Jurkat, Clone E6-1 (cell line): ENCODE data around the gene MYO10.
"Not testable (repeated sequence)": the region's sequence is repeated elsewhere in the genome, so short reads cannot be mapped to it uniquely, and the experiment has no call there.

Source experiments
- DNase-seq: peaks from one replicate; pipeline ENCODE4 v3.0.0-alpha.2; 2011; ENCODE audit warnings: low read depth, low spot score
- H3K4me3 ChIP-seq: 2 replicates; pipeline ENCODE4 v1.5.1; 2011; ENCODE audit warnings: mild to moderate bottlenecking, low read length, control low read depth, moderate library complexity

MYO10 gene

DNA sequence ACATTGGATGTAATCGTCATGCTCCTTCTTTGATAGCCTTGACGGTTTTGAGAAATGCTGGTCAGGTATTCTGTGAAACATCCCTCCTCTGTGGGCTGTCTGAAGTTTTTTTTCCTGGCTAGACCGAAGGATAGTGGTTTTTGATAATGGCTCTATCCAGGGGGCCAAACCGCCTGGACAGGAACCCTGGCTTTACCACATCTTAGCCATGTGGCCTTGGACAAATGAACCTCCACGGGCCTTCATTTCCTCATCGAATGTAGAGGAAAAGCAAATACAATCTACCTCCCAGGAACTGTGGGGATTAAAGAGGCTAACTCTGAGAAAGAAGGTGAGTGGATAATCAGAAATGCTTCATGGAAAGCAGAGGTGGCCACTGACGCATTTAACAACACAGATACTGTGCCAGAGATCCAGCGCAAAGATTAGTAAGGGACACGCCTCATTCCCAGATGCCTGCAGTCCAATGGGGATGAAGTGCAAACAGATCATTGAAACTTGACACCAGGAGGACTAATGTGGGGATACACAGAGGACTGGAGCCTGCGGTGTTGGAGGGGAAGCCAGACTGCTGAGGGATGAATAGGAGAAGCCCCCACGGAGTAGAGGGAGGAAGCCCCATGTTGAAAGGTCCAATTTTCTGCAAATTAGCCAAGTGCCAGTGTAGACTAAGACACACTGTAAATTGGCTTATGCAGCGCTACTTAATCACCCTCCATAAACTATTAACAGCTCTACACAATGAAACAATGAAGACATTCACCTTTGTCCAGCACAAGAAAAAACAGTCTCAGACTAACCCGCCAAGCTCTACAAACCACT is 41.6 kb downstream of the MYO10 start:
- DNase-seq = no peak
- H3K4me3 ChIP-seq = no peak overlapping the region

DNA sequence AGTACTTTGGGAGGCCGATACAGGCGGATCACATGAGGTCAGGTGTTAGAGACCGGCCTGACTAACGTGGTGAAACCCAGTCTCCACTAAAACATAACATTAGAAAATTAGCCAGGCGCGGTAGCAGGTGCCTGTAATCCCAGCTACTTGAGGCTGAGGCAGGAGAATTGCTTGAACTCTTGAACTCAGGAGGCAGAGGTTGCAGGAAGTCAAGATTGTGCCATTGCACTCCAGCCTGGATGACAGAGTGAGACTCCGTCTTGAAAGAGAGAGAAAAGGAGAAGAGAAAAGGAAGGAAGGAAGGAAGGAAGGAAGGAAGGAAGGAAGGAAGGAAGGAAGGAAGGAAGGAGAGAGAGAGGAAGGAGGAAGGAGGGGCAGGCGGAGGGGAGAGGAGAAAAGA is 45.1 kb downstream of the MYO10 start:
- no peak overlapping the region for H3K4me3 ChIP-seq
- DNase-seq = no peak

DNA sequence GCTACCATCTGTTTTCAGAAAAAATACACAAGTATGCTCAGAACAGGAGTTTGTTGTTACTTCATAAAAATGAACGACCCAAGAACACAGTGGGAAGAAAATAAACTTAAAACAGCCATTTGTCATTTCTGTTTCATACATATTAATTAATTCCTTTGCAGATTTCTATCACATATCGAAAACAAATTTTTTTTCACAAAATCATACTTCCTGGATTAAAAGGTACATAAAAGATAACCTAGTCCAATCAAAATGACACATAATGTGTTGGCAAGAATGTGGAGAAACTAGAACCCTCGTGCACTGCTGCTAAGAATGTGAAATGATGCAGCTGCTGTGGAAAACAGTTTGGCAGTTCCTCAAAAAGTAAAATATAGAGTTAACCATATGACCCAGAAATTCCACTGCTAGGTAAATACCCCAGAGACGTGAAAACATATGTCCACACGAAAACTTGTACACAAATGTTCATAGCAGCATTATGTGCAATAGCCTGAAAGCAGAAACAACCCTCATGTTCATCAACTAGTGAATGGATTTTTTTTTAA is 46.0 kb downstream of the MYO10 start:
- H3K4me3 ChIP-seq = no peak overlapping the region
- no peak for DNase-seq

DNA sequence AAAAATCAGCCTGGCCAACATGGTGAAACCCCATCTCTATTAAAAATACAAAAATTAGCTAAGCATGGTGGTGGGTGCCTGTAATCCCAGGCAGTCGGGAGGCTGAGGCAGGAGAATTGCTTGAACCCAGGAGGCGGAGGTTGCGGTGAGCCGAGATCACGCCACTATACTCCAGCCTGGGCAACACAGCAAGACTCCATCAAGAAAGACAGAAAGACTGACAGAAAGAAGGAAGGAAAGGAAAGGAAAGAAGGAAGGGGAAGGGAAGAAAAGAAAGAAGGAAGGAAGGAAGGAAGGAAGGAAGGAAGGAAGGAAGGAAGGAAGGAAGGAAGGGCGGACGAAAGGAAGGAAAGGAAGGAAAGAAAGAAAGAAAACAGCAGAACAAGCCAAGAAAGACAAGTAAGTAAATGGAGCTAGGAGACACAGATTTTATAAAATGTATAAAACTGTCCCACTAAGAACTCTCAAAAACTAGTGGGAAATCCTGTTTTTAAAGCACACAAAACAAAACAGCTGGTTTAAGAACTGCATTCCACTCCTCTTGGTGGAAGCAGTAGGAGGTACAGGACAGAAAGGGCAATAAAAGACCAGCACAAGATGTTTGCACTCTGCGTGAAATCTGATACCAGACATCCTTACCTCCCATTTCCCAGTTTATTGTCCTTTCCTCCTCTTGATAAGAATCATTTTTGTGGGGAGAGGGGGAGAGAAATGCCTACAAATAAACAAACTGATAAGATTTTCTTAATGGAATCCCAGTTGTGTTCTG is 46.7 kb downstream of the MYO10 start:
- no peak for DNase-seq
- H3K4me3 ChIP-seq = no peak overlapping the region

DNA sequence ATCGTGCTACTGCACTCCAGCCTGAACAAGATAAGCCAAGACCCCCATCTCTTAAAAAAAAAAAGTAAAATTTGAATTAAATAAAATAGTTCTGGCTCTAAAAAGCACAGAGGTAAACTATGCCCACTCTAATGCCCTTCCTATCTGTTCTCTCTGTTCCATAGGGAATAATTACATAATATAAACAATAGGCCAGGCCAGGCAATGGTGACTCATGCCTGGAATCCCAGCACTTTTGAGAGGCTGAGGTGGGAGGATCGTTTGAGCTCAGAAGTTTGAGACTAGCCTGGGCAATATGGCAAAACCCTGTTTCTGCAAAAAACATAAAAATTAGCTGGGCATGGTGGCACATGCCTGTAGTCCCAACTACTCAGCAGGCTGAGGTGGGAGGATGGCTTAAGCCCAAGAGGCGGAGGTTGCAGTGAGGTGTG is 47.4 kb downstream of the MYO10 start:
- no peak for DNase-seq

DNA sequence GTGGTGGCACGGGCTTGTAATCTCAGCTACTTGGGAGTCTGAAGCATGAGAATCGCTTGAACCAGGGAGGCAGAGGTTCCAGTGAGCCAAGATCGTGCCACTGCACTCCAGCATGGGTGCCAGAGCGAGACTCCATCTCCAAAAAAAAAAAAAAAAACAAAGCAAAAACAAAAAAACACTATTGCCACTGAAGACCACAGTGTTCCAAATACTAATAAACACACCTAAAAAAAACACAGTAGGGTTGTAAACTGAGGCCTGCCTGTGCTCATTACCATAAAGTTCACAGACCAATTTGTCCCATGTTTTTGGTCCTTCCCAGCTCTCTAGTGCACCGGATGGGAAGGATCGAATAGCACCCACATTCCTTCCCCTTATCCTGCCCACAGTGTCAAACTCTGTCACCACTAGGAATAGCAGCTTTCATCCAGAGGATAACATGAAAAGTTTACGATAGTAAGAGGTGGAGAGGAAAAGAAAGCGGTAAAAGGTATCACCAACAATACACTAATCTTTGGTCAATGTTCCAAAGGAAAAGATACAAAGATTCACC is 49.2 kb downstream of the MYO10 start:
- no peak for DNase-seq

More for the DNA sequence above, 47.4 kb downstream of the MYO10 start:
- H3K4me3 ChIP-seq = no peak overlapping the region

DNA sequence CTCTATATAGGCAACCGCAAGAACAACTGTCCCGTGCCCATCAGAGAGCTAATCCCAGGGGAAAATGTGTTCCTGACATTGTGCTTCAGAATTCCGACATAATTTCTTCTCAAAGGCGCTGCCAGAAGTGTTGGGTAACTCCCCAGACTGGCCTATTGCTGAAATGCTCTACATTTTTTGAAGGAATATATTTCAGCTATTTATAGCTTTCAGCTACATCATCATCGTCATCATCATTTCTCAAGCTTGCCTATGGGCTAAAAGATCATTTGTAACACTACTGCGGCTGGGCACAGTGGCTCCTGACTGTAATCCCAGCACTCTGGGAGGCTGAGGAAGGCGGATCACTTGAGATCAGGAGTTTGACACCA is 49.7 kb downstream of the MYO10 start:
- DNase-seq = no peak

More for the DNA sequence above, 49.2 kb downstream of the MYO10 start:
- no peak overlapping the region for H3K4me3 ChIP-seq

DNA sequence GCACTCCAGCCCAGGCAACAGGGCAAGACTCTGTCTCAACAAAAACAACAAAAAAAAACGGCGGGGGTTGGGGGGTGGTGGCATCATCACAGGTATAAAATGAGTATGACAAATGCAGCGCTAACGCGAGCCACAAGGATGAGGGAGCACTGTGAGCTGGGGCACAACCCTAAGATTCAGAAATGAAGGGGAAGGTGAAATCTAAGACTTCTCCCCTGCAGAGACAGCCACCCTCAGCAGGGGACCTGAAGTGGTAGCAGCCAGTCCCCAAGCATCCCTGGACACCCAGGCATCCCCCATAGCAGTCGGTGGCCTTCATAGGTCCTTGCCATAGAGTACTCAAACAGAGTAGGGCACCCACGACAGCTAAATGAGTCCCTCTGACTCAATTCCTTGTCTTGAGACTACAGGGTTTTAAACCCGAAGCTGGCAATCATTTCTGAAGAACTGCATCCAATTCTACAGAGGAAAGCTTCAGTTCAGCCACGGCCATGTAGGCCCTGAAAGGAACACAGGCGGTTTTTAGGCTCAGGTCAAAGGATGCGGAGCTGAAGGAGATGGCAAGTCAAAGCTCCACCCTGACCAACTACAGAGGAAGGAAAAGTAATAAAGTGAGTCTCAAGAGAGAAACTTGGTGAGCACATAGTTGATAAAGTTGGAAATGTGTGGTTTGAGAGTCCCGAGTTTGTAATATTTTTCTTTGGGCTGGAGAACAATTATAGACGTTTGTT is 50.3 kb downstream of the MYO10 start:
- DNase-seq = no peak
- H3K4me3 ChIP-seq = no peak overlapping the region

More for the DNA sequence above, 49.7 kb downstream of the MYO10 start:
- H3K4me3 ChIP-seq = no peak overlapping the region

DNA sequence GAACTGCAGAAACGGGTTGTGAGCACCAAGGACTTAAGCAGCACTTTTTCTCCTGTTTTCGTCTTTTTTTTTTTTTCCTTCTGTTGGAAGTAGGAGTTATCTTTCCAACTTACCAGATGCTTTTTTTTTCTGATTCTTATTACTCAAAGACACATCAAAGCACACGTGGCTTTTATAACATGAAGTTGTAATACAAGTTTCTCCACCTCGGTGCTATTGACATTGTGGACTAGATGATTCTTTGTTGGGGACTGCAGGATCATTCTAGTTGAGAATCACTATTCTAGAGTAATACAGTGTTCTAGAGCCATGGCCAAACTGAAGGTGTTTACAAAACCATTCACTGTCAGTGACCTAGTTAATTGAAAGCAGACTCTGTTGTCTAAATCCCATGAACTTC is 51.5 kb downstream of the MYO10 start:
- no peak overlapping the region for H3K4me3 ChIP-seq
- no peak for DNase-seq

DNA sequence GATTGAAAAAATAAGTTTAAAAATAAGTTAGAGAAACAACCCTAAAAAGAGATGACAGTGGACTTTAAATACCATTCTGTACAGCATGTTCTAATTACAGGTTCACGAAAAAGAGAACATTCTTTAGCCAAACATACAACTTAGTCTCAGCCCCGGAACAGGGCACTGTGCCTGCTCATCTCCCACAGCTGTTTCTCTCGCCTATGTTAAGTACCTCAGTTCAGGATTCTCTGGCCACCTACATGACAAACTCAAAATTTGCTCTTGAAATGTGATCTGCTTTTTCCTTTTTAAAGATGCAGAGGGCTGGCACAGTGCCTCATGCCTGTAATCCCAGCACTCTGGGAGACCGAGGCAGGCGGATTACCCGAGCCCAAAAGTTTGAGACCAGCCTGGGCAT is 52.3 kb downstream of the MYO10 start:
- no peak overlapping the region for H3K4me3 ChIP-seq
- no peak for DNase-seq

DNA sequence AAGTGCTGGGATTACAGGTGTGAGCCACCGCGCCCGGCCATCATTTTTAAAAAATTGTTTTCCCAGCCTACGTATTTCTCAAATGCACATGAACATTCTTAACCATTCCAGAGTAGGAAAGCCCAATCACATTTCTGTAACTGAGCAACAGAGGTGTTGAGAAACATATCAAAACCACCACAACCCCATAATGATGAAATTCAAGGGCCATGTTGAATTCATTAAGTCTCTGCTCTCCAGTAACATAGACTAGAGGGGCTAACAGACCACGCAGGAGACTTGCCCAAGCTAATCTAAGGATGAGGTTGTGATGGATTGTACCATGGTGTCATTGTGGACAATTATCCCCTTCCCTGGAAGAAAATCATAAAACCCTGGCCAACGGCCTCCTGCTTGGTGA is 52.9 kb downstream of the MYO10 start:
- DNase-seq = no peak
- no peak overlapping the region for H3K4me3 ChIP-seq

DNA sequence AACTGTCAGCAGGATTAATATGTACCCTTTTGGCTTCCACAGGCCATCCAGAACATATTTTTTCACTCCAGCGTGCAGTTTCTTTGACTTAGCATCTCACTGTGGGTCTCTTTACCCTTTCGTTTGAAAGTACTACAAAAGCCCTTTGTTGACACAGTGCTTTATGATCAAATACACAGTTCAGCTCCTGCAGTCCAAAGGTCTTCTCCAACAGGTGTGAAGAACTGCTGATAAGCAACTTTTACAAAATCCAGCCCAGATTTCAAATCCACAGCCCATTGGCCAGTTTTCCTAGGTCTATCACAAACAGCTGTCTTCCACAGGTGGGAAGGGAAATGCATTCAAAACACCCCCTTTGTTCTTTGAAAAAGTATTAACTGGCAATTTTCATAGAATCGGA is 54.8 kb downstream of the MYO10 start:
- H3K4me3 ChIP-seq = no peak overlapping the region
- no peak for DNase-seq

DNA sequence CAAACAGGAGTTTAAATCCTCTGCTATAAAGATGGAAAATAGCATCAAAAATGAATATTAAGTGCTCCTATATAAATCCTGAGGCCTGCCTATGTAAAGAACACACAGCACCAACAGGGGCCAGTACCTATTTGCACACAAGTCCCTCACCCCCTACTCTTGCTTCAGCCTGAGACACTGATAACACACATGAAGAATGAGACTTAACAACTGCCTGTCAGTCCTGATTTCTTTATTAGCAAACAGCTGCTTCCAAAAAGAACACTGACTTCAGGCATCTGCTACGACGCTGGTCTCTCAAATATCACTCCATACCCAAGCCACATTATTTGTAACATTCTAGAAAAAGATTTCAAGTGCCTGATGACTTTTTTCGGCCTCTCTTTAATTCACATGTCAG is 55.5 kb downstream of the MYO10 start:
- DNase-seq = no peak
- no peak overlapping the region for H3K4me3 ChIP-seq

DNA sequence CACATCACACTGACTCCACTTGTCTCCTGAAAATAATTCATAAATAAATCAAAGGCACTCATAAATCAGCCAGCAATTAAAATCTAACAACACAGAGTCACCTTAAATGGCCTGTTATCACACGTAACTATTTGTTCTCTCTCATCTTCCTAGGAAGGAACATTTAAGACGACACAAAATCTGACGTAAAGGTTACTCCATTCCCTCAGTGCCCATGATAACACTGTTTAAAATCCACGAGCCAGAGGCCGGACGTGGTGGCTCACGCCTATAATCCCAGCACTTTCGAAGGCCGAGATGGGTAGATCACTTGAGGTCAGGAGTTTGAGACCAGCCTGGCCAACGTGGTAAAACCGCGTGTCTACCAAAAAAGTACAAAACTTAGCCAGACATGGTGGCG is 56.4 kb downstream of the MYO10 start:
- H3K4me3 ChIP-seq = no peak overlapping the region
- no peak for DNase-seq

DNA sequence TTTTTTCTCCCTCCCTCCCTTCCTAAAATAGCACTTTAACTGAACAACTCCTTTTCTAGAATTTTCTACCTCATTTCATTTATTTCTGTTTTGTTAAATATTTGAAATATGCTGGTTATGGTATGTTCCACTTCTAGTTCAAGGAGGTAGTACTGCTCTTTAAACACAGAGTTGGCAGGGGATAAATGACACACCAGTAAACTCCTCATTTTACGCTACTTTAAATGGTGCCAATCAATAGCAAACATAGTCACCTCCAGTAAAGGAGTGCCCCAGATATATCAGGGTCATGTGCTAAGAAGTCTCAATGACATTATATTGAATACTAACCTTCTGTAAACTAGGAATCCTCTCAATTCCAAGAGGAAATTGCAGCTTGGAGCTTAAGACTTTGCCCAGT is 56.9 kb downstream of the MYO10 start:
- no peak overlapping the region for H3K4me3 ChIP-seq
- no peak for DNase-seq

DNA sequence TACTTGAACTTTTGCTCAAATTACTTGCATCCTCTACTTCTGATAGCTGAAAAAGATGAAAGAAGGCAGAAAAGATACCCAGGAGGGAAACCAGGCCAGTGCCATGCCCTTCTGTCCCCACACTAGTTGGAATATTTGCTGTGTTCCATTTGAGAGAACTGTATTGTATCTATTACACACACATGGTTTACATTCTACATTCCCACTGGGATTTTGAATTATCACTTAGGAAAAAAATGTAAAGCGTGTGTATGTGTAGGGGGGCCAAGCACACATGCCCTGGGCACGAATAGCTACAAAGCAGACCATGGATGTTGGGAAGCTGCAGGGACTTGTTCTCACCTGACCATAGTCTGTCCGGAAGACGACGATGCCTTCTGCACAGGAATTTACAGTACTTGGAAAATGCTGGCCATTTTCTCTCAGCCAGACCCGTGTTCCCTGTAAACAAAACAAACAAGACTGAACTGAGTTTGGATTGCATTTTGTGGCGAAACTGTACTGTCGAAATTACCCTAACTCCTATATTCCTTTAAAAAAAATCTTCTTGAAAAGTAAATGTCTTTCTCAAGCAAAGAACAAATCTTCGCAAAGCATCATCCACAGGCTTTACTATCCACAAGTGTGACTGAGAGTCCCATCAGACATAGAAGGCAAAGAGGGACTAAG is 58.7 kb downstream of the MYO10 start:
- DNase-seq = no peak
- H3K4me3 ChIP-seq = no peak overlapping the region

DNA sequence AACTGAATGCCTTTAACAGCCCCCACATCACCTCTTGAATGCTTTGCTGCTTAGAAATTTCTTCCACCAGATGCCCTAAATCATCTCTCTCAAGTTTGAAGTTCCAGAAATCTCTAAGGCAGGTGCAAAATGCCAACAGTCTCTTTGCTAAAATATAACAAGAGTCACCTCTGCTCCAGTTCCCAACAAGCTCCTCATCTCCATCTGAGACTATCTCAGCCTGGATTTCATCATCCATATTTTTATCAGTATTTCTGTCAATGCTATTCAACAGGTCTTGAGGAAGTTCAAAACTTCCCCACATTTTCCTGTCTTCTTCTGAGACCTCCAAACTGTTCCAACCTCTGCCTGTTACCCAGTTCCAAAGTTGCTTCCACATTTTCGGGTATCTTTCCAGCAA is 61.7 kb downstream of the MYO10 start:
- DNase-seq, H3K4me3 ChIP-seq: not testable (repeated sequence)

DNA sequence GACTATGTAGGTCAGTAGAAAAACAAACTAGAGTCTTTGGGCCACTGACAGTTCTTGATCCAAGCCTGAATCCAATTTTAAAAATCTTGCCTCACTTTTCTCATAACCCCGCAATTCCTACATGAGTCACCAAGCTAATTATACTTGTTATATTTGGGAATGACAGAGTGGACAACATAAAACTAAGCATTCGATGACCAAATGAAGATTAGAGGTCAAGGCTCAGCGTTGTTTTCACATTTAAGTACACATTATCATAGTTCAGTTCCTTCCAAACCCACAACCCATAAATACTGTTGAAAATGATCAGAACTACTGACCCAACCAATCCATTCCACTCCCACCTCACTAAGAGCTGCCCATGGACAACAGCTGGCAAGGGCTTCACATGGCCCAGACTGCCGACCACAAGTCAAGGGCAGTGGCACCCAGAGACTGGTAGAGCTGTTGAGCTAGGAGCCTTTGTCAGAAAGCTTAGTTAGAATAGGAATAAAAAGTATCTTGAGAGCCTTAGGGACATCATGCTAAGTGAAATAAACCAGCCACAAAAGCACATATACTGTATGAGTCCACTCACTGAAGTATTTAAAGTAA is 64.2 kb downstream of the MYO10 start:
- H3K4me3 ChIP-seq = no peak overlapping the region
- no peak for DNase-seq

DNA sequence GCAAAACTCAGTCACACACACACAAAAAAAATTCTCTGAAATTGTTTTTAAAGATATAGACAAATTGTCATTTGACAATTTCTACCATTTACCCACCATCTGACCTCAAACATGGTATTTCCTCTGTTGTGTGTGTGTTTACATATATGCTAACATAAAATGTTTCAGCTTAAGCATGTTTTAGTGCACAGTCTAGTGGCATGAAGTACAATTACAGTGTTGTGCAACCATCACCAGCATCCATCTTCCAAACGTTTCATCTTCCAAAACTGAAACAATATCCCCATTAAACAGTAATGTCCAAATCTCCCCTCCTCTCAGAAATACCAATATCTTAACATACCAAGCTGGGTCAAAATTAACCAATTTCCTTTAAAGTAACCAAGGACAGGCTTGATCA is 65.2 kb downstream of the MYO10 start:
- no peak overlapping the region for H3K4me3 ChIP-seq
- DNase-seq = no peak
